ENCODE data around the gene INTS1.

Gene INTS1

GRCh38 chr7:1427064-1427657 lies 77.0 kb downstream of the INTS1 start:
- no peak overlapping the region for H3K27ac ChIP-seq (ENCODE audit: low read depth, low read length, severe bottlenecking)
- H3K9me3 ChIP-seq (ENCODE audit: control insufficient read depth, low read length) = no peaks in the 10 kb centered on the region
- no peaks in the 10 kb centered on the region for H3K36me3 ChIP-seq (ENCODE audit: control insufficient read depth, insufficient read depth, low read length)
- no peaks in the 10 kb centered on the region for H3K4me1 ChIP-seq (ENCODE audit: control insufficient read depth, insufficient read depth, low read length, poor library complexity, severe bottlenecking)
- 93 to 95% methylated on average over 9 to 13 of the region's 13 CpGs for WGBS, 2 experiments (ENCODE audit: insufficient coverage in 2 of 2)
- no peak overlapping the region for H3K4me3 ChIP-seq (ENCODE audit: extremely low read depth, insufficient read depth, low read length, poor library complexity, severe bottlenecking)

- Histone ChIP-seq H3K4me3 (ENCODE audit: extremely low read depth, insufficient read depth, low read length, poor library complexity, severe bottlenecking) (no peak overlapping the region), H3K27ac (ENCODE audit: low read depth, low read length, severe bottlenecking) (no peak overlapping the region), H3K36me3 (ENCODE audit: control insufficient read depth, insufficient read depth, low read length) (no peaks in the 10 kb centered on the region), H3K9me3 (ENCODE audit: control insufficient read depth, low read length) (no peaks in the 10 kb centered on the region), H3K4me1 (ENCODE audit: control insufficient read depth, insufficient read depth, low read length, poor library complexity, severe bottlenecking) (no peaks in the 10 kb centered on the region)
- 95 to 96% methylated on average over 10 to 15 of the region's 15 CpGs for WGBS, 2 experiments (ENCODE audit: insufficient coverage in 2 of 2)
Observed at GRCh38 chr7:1426474-1426873, 77.7 kb downstream of the INTS1 start.

- WGBS, 2 experiments (ENCODE audit: insufficient coverage in 2 of 2) = 82 to 90% methylated on average over 13 to 15 of the region's 18 CpGs
Observed at GRCh38 chr7:1425292-1426136, 78.7 kb downstream of the INTS1 start.

GRCh38 chr7:1424041-1424440 lies 80.1 kb downstream of the INTS1 start:
- no peak overlapping the region for H3K27ac ChIP-seq (ENCODE audit: low read depth, low read length, severe bottlenecking)
- no peaks in the 10 kb centered on the region for H3K4me1 ChIP-seq (ENCODE audit: control insufficient read depth, insufficient read depth, low read length, poor library complexity, severe bottlenecking)
- 82 to 89% methylated on average over 12 of the region's 12 CpGs for WGBS, 2 experiments (ENCODE audit: insufficient coverage in 2 of 2)
- H3K9me3 ChIP-seq (ENCODE audit: control insufficient read depth, low read length) = no peaks in the 10 kb centered on the region
- no peak overlapping the region for H3K4me3 ChIP-seq (ENCODE audit: extremely low read depth, insufficient read depth, low read length, poor library complexity, severe bottlenecking)
- H3K36me3 ChIP-seq (ENCODE audit: control insufficient read depth, insufficient read depth, low read length) = no peaks in the 10 kb centered on the region

More at GRCh38 chr7:1425292-1426136, 78.7 kb downstream of the INTS1 start:
- H3K36me3 ChIP-seq (ENCODE audit: control insufficient read depth, insufficient read depth, low read length) = no peaks in the 10 kb centered on the region
- H3K9me3 ChIP-seq (ENCODE audit: control insufficient read depth, low read length) = no peaks in the 10 kb centered on the region
- H3K4me3 ChIP-seq (ENCODE audit: extremely low read depth, insufficient read depth, low read length, poor library complexity, severe bottlenecking) = no peak overlapping the region
- H3K27ac ChIP-seq (ENCODE audit: low read depth, low read length, severe bottlenecking) = no peak overlapping the region
- H3K4me1 ChIP-seq (ENCODE audit: control insufficient read depth, insufficient read depth, low read length, poor library complexity, severe bottlenecking) = no peaks in the 10 kb centered on the region

- 85 to 86% methylated on average over 3 to 5 of the region's 5 CpGs for WGBS, 2 experiments (ENCODE audit: insufficient coverage in 2 of 2)
- H3K27ac ChIP-seq (ENCODE audit: low read depth, low read length, severe bottlenecking) = no peak overlapping the region
Observed at GRCh38 chr7:1423264-1423811, 80.9 kb downstream of the INTS1 start.

GRCh38 chr7:1422512-1423263 lies 81.5 kb downstream of the INTS1 start:
- 68 to 82% methylated on average over 6 to 13 of the region's 24 CpGs for WGBS, 2 experiments (ENCODE audit: insufficient coverage in 2 of 2)
- H3K9me3 ChIP-seq (ENCODE audit: control insufficient read depth, low read length) = no peaks in the 10 kb centered on the region
- H3K4me3 ChIP-seq (ENCODE audit: extremely low read depth, insufficient read depth, low read length, poor library complexity, severe bottlenecking) = no peak overlapping the region
- no peaks in the 10 kb centered on the region for H3K4me1 ChIP-seq (ENCODE audit: control insufficient read depth, insufficient read depth, low read length, poor library complexity, severe bottlenecking)
- H3K27ac ChIP-seq (ENCODE audit: low read depth, low read length, severe bottlenecking) = no peak overlapping the region
- H3K36me3 ChIP-seq (ENCODE audit: control insufficient read depth, insufficient read depth, low read length) = no peaks in the 10 kb centered on the region

More at GRCh38 chr7:1423264-1423811, 80.9 kb downstream of the INTS1 start:
- Histone ChIP-seq H3K4me1 (ENCODE audit: control insufficient read depth, insufficient read depth, low read length, poor library complexity, severe bottlenecking) (no peaks in the 10 kb centered on the region), H3K4me3 (ENCODE audit: extremely low read depth, insufficient read depth, low read length, poor library complexity, severe bottlenecking) (no peak overlapping the region), H3K36me3 (ENCODE audit: control insufficient read depth, insufficient read depth, low read length) (no peaks in the 10 kb centered on the region), H3K9me3 (ENCODE audit: control insufficient read depth, low read length) (no peaks in the 10 kb centered on the region)

GRCh38 chr7:1421946-1422345 lies 82.2 kb downstream of the INTS1 start:
- Histone ChIP-seq H3K36me3 (ENCODE audit: control insufficient read depth, insufficient read depth, low read length) (no peaks in the 10 kb centered on the region), H3K4me3 (ENCODE audit: extremely low read depth, insufficient read depth, low read length, poor library complexity, severe bottlenecking) (no peak overlapping the region), H3K9me3 (ENCODE audit: control insufficient read depth, low read length) (no peaks in the 10 kb centered on the region), H3K4me1 (ENCODE audit: control insufficient read depth, insufficient read depth, low read length, poor library complexity, severe bottlenecking) (peaks cover 5% of the 10 kb centered on the region), H3K27ac (ENCODE audit: low read depth, low read length, severe bottlenecking) (no peak overlapping the region)
- WGBS, 2 experiments (ENCODE audit: insufficient coverage in 2 of 2) = 88 to 96% methylated on average over 6 to 8 of the region's 8 CpGs

- no peak overlapping the region for H3K27ac ChIP-seq (ENCODE audit: low read depth, low read length, severe bottlenecking)
- WGBS, 2 experiments (ENCODE audit: insufficient coverage in 2 of 2) = 92% methylated on average over 38 to 41 of the region's 41 CpGs
- H3K36me3 ChIP-seq (ENCODE audit: control insufficient read depth, insufficient read depth, low read length) = no peaks in the 10 kb centered on the region
- H3K4me3 ChIP-seq (ENCODE audit: extremely low read depth, insufficient read depth, low read length, poor library complexity, severe bottlenecking) = no peak overlapping the region
- peaks cover 5% of the 10 kb centered on the region for H3K4me1 ChIP-seq (ENCODE audit: control insufficient read depth, insufficient read depth, low read length, poor library complexity, severe bottlenecking)
- H3K9me3 ChIP-seq (ENCODE audit: control insufficient read depth, low read length) = no peaks in the 10 kb centered on the region
Observed at GRCh38 chr7:1421020-1421790, 83.0 kb downstream of the INTS1 start.

Data from mesodermal cell (in vitro differentiated cells).